ENCODE measurements around the gene GPM6B.

The GPM6B gene

GRCh38 chrX:13859724-13860123 is 42.8 kb upstream of the GPM6B start:
- Histone ChIP-seq H3K27me3 (ENCODE audit: insufficient read depth, poor library complexity, severe bottlenecking) (peaks cover 4% of the 10 kb centered on the region), H3K27ac (replicated peaks) (no peak overlapping the region), H3K4me3 (replicated peaks; ENCODE audit: insufficient read depth, low read length) (no peak overlapping the region)
- no peak for DNase-seq (ENCODE audit: low read depth in 1 of 2, low spot score in 1 of 2)
- no peak for TF ChIP-seq GABPA (IDR thresholded peaks at IDR 0.05; ENCODE audit: low read depth)
- no peak for TF ChIP-seq POLR2AphosphoS5 (IDR thresholded peaks at IDR 0.05; ENCODE audit: low read depth)
- TF ChIP-seq REST (IDR thresholded peaks at IDR 0.05; ENCODE audit: insufficient replicate concordance, low read depth): no peak
- no peak for TF ChIP-seq SPI1 (IDR thresholded peaks at IDR 0.05; ENCODE audit: borderline replicate concordance, low read depth)
- TF ChIP-seq, protein P1, sequence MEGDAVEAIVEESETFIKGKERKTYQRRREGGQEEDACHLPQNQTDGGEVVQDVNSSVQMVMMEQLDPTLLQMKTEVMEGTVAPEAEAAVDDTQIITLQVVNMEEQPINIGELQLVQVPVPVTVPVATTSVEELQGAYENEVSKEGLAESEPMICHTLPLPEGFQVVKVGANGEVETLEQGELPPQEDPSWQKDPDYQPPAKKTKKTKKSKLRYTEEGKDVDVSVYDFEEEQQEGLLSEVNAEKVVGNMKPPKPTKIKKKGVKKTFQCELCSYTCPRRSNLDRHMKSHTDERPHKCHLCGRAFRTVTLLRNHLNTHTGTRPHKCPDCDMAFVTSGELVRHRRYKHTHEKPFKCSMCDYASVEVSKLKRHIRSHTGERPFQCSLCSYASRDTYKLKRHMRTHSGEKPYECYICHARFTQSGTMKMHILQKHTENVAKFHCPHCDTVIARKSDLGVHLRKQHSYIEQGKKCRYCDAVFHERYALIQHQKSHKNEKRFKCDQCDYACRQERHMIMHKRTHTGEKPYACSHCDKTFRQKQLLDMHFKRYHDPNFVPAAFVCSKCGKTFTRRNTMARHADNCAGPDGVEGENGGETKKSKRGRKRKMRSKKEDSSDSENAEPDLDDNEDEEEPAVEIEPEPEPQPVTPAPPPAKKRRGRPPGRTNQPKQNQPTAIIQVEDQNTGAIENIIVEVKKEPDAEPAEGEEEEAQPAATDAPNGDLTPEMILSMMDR (IDR thresholded peaks at IDR 0.05; ENCODE audit: insufficient read depth, low read length): no peak

GRCh38 chrX:13857804-13858203 is 40.9 kb upstream of the GPM6B start:
- DNase-seq (ENCODE audit: low read depth in 1 of 2, low spot score in 1 of 2): no peak
- TF ChIP-seq POLR2AphosphoS5 (IDR thresholded peaks at IDR 0.05; ENCODE audit: low read depth): no peak
- TF ChIP-seq GABPA (IDR thresholded peaks at IDR 0.05; ENCODE audit: low read depth): no peak
- TF ChIP-seq, protein P1 (IDR thresholded peaks at IDR 0.05; ENCODE audit: insufficient read depth, low read length): no peak
- TF ChIP-seq SPI1 (IDR thresholded peaks at IDR 0.05; ENCODE audit: borderline replicate concordance, low read depth): no peak
- TF ChIP-seq REST (IDR thresholded peaks at IDR 0.05; ENCODE audit: insufficient replicate concordance, low read depth): no peak
- H3K27me3 ChIP-seq (ENCODE audit: insufficient read depth, poor library complexity, severe bottlenecking): peaks cover 4% of the 10 kb centered on the region
- H3K4me3 ChIP-seq (replicated peaks; ENCODE audit: insufficient read depth, low read length): no peak overlapping the region
- no peak overlapping the region for H3K27ac ChIP-seq (replicated peaks)

GRCh38 chrX:13855689-13856450 is 39.0 kb upstream of the GPM6B start:
- H3K27ac ChIP-seq (replicated peaks): no peak overlapping the region
- DNase-seq (ENCODE audit: low read depth in 1 of 2, low spot score in 1 of 2): no peak
- H3K27me3 ChIP-seq (ENCODE audit: insufficient read depth, poor library complexity, severe bottlenecking): peaks cover 4% of the 10 kb centered on the region
- no peak overlapping the region for H3K4me3 ChIP-seq (replicated peaks; ENCODE audit: insufficient read depth, low read length)
- TF ChIP-seq, protein P1 (IDR thresholded peaks at IDR 0.05; ENCODE audit: insufficient read depth, low read length): no peak
- TF ChIP-seq POLR2AphosphoS5 (IDR thresholded peaks at IDR 0.05; ENCODE audit: low read depth) (no peak), REST (IDR thresholded peaks at IDR 0.05; ENCODE audit: insufficient replicate concordance, low read depth) (no peak), SPI1 (IDR thresholded peaks at IDR 0.05; ENCODE audit: borderline replicate concordance, low read depth) (no peak), GABPA (IDR thresholded peaks at IDR 0.05; ENCODE audit: low read depth) (no peak)
